ENCODE results near the gene BACH2.

BACH2 gene

DNA sequence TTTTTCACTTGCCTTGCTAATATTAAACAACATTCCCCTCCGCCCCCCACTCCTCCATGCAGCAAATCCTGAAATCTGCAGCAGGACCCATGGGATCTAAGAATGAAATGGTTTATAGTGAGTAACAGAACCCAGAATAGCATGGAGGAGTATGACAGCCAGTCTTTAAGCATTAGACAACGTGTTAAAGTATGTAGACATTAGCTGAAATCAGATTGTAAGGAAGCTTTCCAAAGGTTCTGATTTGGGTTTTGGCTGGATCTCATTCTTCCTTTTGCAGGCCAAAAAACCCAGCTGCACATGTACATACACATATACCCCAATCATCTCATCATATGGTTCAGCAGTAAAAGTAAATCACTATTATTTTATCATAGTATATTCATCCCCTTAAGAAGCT, 275.9 kb downstream of the BACH2 start:
- H3K27me3 ChIP-seq (ENCODE audit: control insufficient read depth, insufficient read depth, low read length), result no peaks in the 10 kb centered on the region
- no peaks in the 10 kb centered on the region for H3K4me1 ChIP-seq (ENCODE audit: control insufficient read depth, insufficient read depth, low read length)
- H3K9me3 ChIP-seq (ENCODE audit: control insufficient read depth, insufficient read depth, low read depth, low read length), result no peaks in the 10 kb centered on the region
- no peak overlapping the region for H3K4me3 ChIP-seq (ENCODE audit: low read depth, low read length)
- no peak overlapping the region for H3K9ac ChIP-seq (ENCODE audit: low read length)
- H3K27ac ChIP-seq (ENCODE audit: low read depth, low read length), result no peak overlapping the region
- no peaks in the 10 kb centered on the region for H3K36me3 ChIP-seq (ENCODE audit: control insufficient read depth, insufficient read depth, low read length)

GRCh38 chr6:90019216-90019615, 277.4 kb downstream of the BACH2 start:
- H3K4me3 ChIP-seq (ENCODE audit: low read depth, low read length), result no peak overlapping the region
- no peaks in the 10 kb centered on the region for H3K36me3 ChIP-seq (ENCODE audit: control insufficient read depth, insufficient read depth, low read length)
- no peak overlapping the region for H3K27ac ChIP-seq (ENCODE audit: low read depth, low read length)
- H3K9ac ChIP-seq (ENCODE audit: low read length), result no peak overlapping the region
- H3K4me1 ChIP-seq (ENCODE audit: control insufficient read depth, insufficient read depth, low read length), result no peaks in the 10 kb centered on the region
- no peaks in the 10 kb centered on the region for H3K9me3 ChIP-seq (ENCODE audit: control insufficient read depth, insufficient read depth, low read depth, low read length)
- no peaks in the 10 kb centered on the region for H3K27me3 ChIP-seq (ENCODE audit: control insufficient read depth, insufficient read depth, low read length)

GRCh38 chr6:90015883-90016282, 280.8 kb downstream of the BACH2 start:
- no peaks in the 10 kb centered on the region for H3K27me3 ChIP-seq (ENCODE audit: control insufficient read depth, insufficient read depth, low read length)

DNA sequence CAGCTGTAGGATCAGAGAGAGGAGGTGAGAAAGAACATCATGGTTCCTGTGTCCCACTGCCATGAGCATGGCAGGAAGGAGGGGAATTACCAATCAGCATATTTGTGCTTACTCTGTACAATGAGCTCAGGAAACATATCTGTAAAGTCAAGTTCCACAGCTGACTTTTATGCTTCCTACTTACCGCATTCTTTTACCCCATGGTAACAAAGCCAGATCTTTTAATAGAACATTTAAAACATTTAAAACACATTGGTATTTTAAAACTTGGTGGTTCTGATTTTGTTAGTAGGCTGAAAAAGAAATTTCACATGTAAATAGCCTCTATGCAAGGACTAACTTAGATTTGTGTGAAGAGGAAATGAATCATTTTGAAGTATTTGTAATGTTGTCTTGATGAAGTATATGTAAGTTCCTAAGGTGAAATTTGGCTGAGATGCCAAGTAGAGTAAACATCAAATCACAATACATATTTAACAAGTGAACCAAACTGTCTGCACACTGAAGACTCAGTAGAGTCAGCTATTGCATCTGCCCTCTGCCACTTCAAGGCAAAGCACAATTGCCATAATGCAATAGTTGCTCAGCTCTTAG, 287.6 kb downstream of the BACH2 start:
- H3K4me1 ChIP-seq (ENCODE audit: control insufficient read depth, insufficient read depth, low read length), result no peaks in the 10 kb centered on the region

More at GRCh38 chr6:90015883-90016282, 280.8 kb downstream of the BACH2 start:
- Histone ChIP-seq H3K36me3 (ENCODE audit: control insufficient read depth, insufficient read depth, low read length) (no peaks in the 10 kb centered on the region), H3K9me3 (ENCODE audit: control insufficient read depth, insufficient read depth, low read depth, low read length) (no peaks in the 10 kb centered on the region), H3K4me3 (ENCODE audit: low read depth, low read length) (no peak overlapping the region), H3K9ac (ENCODE audit: low read length) (no peak overlapping the region), H3K27ac (ENCODE audit: low read depth, low read length) (no peak overlapping the region), H3K4me1 (ENCODE audit: control insufficient read depth, insufficient read depth, low read length) (no peaks in the 10 kb centered on the region)

GRCh38 chr6:90008189-90008907, 288.3 kb downstream of the BACH2 start:
- Histone ChIP-seq H3K27me3 (ENCODE audit: control insufficient read depth, insufficient read depth, low read length) (no peaks in the 10 kb centered on the region), H3K9ac (ENCODE audit: low read length) (no peak overlapping the region), H3K9me3 (ENCODE audit: control insufficient read depth, insufficient read depth, low read depth, low read length) (no peaks in the 10 kb centered on the region), H3K4me1 (ENCODE audit: control insufficient read depth, insufficient read depth, low read length) (no peaks in the 10 kb centered on the region), H3K4me3 (ENCODE audit: low read depth, low read length) (no peak overlapping the region), H3K27ac (ENCODE audit: low read depth, low read length) (no peak overlapping the region), H3K36me3 (ENCODE audit: control insufficient read depth, insufficient read depth, low read length) (no peaks in the 10 kb centered on the region)

More for the DNA sequence above, 287.6 kb downstream of the BACH2 start:
- no peaks in the 10 kb centered on the region for H3K27me3 ChIP-seq (ENCODE audit: control insufficient read depth, insufficient read depth, low read length)
- H3K27ac ChIP-seq (ENCODE audit: low read depth, low read length), result no peak overlapping the region
- H3K36me3 ChIP-seq (ENCODE audit: control insufficient read depth, insufficient read depth, low read length), result no peaks in the 10 kb centered on the region
- H3K9ac ChIP-seq (ENCODE audit: low read length), result no peak overlapping the region
- H3K4me3 ChIP-seq (ENCODE audit: low read depth, low read length), result no peak overlapping the region
- no peaks in the 10 kb centered on the region for H3K9me3 ChIP-seq (ENCODE audit: control insufficient read depth, insufficient read depth, low read depth, low read length)

- Histone ChIP-seq H3K9me3 (ENCODE audit: control insufficient read depth, insufficient read depth, low read depth, low read length) (no peaks in the 10 kb centered on the region), H3K36me3 (ENCODE audit: control insufficient read depth, insufficient read depth, low read length) (no peaks in the 10 kb centered on the region), H3K9ac (ENCODE audit: low read length) (no peak overlapping the region), H3K27ac (ENCODE audit: low read depth, low read length) (no peak overlapping the region), H3K4me1 (ENCODE audit: control insufficient read depth, insufficient read depth, low read length) (no peaks in the 10 kb centered on the region), H3K4me3 (ENCODE audit: low read depth, low read length) (no peak overlapping the region), H3K27me3 (ENCODE audit: control insufficient read depth, insufficient read depth, low read length) (no peaks in the 10 kb centered on the region)
Observed at GRCh38 chr6:90005048-90005827, 291.4 kb downstream of the BACH2 start.

DNA sequence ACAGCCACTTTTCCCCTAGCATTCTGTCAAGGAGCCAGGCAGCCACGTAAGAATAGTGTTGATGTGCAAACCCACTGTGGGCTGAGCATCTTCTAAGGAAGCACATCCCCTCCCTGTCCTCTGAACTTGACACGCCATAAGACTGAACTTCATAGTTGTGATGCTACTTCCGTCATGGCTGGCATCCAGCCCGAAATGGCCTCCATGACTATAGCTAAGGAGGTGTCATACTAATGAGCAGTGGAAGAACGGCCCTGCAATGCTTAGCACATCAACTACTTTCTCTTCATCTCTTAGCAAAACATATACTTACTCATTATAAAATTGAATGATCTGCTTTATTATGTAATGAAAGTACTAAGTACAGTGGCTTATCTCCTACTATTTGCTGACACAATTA, 292.1 kb downstream of the BACH2 start:
- Histone ChIP-seq H3K4me1 (ENCODE audit: control insufficient read depth, insufficient read depth, low read length) (no peaks in the 10 kb centered on the region), H3K27me3 (ENCODE audit: control insufficient read depth, insufficient read depth, low read length) (no peaks in the 10 kb centered on the region), H3K27ac (ENCODE audit: low read depth, low read length) (no peak overlapping the region), H3K4me3 (ENCODE audit: low read depth, low read length) (no peak overlapping the region), H3K9me3 (ENCODE audit: control insufficient read depth, insufficient read depth, low read depth, low read length) (no peaks in the 10 kb centered on the region), H3K9ac (ENCODE audit: low read length) (no peak overlapping the region), H3K36me3 (ENCODE audit: control insufficient read depth, insufficient read depth, low read length) (no peaks in the 10 kb centered on the region)

GRCh38 chr6:90003941-90004340, 292.7 kb downstream of the BACH2 start:
- no peak overlapping the region for H3K4me3 ChIP-seq (ENCODE audit: low read depth, low read length)
- H3K9ac ChIP-seq (ENCODE audit: low read length), result no peak overlapping the region
- H3K27ac ChIP-seq (ENCODE audit: low read depth, low read length), result no peak overlapping the region
- no peaks in the 10 kb centered on the region for H3K36me3 ChIP-seq (ENCODE audit: control insufficient read depth, insufficient read depth, low read length)
- H3K9me3 ChIP-seq (ENCODE audit: control insufficient read depth, insufficient read depth, low read depth, low read length), result no peaks in the 10 kb centered on the region
- no peaks in the 10 kb centered on the region for H3K4me1 ChIP-seq (ENCODE audit: control insufficient read depth, insufficient read depth, low read length)
- no peaks in the 10 kb centered on the region for H3K27me3 ChIP-seq (ENCODE audit: control insufficient read depth, insufficient read depth, low read length)

DNA sequence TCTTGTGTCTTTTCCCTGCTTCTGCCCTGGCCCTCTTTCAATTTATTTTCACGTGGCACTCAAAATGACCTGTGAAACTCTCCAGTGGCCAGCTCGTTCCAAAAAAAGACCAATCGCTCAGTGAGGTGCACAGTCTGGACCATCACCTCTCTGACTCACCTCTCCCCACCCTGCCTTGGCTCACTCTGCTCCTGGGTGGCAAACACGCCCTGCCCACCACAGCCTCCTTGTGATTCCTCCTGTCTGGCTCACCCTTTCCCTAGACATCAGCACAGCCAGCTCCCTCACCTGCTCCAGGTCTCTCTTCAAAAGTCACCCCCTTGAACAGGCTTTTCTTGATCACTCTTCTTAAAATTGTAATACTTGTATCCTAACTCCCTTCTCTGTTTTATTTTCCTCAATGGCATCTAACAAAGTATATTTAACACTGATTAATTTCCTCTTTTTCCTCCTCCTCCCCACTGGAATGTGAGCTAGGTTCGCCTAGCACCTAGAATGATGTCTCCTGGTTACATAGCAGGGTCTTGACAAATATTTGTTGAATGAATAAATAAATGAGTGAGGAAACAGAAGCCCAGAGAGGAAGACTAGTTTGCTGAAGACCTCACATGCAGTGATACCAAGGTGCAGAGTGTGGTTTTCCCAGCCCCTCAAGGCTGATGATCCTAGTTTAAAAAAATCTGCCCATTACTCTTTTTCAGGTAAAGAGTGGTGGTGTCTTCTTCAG, 293.4 kb downstream of the BACH2 start:
- no peak overlapping the region for H3K9ac ChIP-seq (ENCODE audit: low read length)
- no peaks in the 10 kb centered on the region for H3K27me3 ChIP-seq (ENCODE audit: control insufficient read depth, insufficient read depth, low read length)
- no peaks in the 10 kb centered on the region for H3K9me3 ChIP-seq (ENCODE audit: control insufficient read depth, insufficient read depth, low read depth, low read length)
- H3K36me3 ChIP-seq (ENCODE audit: control insufficient read depth, insufficient read depth, low read length), result no peaks in the 10 kb centered on the region
- H3K27ac ChIP-seq (ENCODE audit: low read depth, low read length), result no peak overlapping the region
- no peak overlapping the region for H3K4me3 ChIP-seq (ENCODE audit: low read depth, low read length)
- H3K4me1 ChIP-seq (ENCODE audit: control insufficient read depth, insufficient read depth, low read length), result no peaks in the 10 kb centered on the region

DNA sequence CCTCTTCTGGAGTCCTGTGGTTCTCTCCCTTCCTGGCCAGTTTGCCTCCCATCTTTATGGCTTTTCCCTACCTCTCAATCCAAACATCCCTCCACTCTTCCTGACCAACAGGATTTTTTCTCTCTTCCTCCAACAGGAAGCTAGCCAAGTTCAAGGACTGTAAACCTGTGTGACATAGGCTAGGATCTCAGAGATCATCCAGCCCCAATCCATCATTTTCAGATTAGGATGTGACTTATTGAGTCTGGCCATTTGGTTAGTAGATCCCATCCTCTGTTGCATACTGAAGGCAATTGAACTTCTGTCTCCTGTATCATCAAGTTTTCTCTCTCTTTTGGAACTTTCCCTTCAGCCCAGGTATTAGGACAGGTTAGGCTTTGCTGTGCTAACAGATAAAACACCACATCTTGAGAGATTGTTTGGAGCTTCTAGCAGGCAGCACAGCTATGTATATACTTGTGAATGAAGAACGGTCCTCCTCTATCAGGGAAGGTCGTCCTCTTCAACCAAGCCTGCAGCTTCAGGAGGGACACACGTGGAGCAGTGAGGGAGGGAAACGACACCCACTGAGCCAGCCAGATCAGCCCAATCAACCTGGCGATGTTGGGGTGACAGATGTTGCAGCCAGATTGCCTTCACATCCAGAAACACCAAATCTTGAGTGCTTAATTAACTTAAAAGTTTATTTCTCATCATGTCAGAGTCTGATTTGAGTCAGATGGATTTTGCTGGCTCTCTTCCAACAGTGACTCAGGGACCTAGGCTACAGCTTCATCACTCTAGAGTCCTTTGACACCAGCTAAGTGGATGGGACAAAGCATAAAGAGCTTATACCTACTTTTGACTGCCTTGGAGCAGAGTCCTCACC, 295.5 kb downstream of the BACH2 start:
- Histone ChIP-seq H3K27me3 (ENCODE audit: control insufficient read depth, insufficient read depth, low read length) (no peaks in the 10 kb centered on the region), H3K9ac (ENCODE audit: low read length) (no peak overlapping the region), H3K4me3 (ENCODE audit: low read depth, low read length) (no peak overlapping the region), H3K36me3 (ENCODE audit: control insufficient read depth, insufficient read depth, low read length) (no peaks in the 10 kb centered on the region), H3K27ac (ENCODE audit: low read depth, low read length) (no peak overlapping the region), H3K4me1 (ENCODE audit: control insufficient read depth, insufficient read depth, low read length) (no peaks in the 10 kb centered on the region), H3K9me3 (ENCODE audit: control insufficient read depth, insufficient read depth, low read depth, low read length) (no peaks in the 10 kb centered on the region)

All from HUES6 (cell line).